ENCODE results near the gene ZNF485.
"Not testable (repeated sequence)": the region's sequence is repeated elsewhere in the genome, so short reads cannot be mapped to it uniquely, and the experiment has no call there.

The ZNF485 gene

DNA sequence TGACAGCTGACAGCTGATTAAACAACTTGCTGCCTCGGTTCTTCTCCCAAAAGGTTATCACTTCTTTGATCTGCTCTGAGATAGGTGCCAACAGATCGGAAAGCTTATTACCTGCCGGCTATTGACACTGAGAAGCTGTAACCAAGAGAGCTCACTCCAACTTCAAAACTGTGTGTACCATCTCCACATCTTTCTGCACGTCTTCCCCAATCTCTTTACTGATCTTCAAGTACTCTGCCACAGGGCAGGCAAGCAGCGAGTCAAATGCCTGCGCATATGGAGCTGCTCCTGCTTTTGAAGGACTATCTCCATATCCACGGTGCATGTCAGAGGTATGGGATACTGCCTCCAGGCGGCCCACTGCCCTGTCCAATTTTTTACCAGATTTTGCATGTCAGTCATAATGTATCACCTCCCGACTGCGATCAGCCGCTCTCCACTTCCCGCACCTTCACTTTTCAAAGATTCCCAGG, 352 bp upstream of the ZNF485 start:
- no peak for DNase-seq (ENCODE audit: low read depth in 2 of 2)

DNA sequence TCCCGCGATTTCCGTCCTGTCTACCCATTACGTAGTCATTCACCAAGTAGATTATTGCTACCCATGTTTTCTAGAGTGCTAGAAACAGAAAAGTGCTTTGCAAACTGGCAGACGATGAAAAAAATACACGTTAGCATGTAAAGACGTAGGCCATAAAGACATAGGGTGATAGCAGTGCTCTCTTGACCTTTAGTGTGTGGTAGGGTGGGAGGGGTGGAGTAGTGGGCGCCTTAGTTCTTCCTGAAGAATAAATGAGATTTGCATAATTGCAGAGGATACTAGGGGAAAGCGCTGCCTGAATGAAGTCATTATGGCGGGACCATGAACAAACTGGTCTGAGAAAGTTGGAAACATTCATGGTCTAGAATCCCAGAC, 948 bp downstream of the ZNF485 start:
- DNase-seq (ENCODE audit: low read depth in 2 of 2), result no peak

DNA sequence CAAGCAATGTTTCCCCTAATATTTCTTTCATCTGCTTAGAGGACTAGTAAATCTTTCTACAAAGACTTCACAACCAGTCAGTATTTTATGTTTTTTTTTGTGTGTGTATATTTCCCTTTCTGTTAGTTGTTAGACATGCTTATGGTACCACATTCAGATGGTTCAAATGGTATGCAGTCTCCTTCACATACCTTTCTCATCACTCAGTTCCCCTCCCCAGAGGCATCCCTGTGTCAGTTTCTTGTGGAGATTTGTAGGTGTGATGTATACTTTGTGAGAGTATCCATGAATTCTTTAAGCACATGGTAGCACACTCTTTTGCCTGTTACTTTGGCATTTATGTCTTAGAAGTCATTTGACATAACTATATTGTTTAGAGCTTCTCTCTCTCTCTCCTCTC, 4.4 kb downstream of the ZNF485 start:
- DNase-seq (ENCODE audit: low read depth in 2 of 2), result no peak

DNA sequence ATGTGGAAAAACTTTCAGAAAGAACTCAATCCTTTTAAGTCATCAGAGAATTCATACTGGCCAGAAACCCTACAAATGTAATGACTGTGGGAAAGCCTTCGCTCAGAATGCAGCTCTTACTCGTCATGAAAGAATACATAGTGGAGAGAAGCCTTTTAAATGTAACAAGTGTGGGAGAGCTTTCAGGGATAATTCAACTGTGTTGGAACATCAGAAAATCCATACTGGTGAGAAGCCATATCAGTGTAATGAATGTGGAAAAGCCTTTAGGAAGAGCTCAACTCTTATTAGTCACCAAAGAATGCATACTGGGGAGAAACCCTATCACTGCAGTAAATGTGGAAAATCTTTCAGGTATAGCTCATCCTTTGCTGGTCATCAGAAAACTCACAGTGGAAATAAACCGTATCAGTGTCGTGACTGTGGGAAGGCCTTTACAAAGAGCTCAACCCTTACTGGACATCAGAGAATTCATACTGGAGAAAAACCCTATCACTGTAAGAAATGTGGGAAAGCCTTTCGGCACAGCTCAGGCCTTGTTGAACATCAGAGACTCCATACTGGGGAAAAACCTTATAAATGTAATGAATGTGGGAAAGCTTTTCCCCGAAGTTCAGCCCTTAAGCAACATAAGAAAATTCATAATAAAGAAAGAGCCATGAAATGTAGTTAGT, 10.6 kb downstream of the ZNF485 start:
- DNase-seq (ENCODE audit: low read depth in 2 of 2), result no peak

DNA sequence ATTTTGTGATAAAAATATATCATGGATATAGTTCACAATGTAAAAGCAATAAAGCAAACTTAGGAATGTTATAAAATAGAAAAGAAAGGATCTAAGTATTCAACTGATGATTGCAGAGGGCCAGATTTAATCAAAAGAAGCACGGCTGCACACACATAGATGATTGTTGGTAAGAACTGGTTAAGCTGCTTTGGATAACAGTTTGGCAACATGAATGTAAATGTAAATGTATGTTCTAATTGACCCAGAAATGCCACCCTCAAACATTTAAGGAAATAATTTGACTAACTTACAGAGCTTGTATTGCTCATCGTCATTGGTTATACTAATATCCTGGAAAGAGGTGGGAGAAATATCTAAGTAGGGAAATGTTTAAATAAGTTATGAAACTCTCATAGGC, 13.1 kb downstream of the ZNF485 start:
- DNase-seq (ENCODE audit: low read depth in 2 of 2), result no peak

DNA sequence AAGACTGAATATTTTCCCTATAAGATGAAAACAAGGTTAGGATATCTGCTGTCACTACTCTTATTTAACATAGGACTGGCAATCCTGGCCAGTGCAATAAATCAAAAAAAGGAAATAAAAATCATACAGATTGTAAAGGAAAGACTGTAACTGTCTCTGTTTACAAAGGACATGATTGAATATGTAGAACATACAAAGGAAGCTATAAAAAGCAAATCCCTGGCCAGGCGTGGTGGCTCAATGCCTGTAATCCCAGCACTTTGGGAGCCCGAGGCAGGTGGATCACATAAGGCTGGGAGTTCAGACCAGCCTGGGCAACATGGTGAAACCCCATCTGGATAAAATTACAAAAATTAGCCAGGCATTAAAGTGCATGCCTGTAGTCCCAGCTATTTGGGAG, 15.8 kb downstream of the ZNF485 start:
- no peak for DNase-seq (ENCODE audit: low read depth in 2 of 2)

DNA sequence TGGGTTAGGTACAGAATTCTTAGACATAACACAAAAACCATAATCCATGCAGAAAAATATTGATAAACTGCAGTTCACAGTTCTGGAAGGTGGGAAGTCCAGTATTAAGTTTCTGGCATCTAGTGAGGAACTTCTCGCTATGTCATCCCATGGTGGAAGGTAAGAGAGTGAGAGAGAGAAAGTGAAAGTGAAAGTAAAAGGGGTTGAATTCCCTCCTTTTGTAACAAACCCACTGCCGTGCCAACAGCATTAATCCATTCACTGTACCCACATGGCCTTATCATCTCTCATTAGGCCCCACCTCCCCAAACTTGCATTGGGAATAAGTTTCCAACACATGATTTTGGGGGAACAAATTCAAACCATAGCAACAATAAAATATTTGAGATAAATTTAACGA, 17.1 kb downstream of the ZNF485 start:
- DNase-seq (ENCODE audit: low read depth in 2 of 2), result no peak

DNA sequence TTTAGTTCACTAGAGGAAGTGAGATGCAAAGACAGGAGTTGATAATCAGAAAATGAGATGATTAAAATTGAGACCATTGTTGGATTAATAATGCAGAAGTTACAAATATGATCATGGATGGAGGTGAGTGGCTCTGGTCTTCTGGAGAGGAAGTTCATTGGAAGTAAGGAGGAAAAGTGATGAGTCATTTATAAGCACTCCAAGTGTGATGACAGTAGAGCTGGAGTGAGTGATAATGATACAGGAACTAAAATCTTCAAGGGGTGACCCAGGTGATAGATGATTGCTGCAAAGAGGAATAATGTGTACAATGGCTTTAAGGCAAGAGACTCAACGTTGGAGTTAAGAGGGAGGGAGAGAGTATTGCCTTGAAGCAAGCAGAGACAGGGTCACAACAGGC, 21.7 kb downstream of the ZNF485 start:
- DNase-seq (ENCODE audit: low read depth in 2 of 2), result no peak

DNA sequence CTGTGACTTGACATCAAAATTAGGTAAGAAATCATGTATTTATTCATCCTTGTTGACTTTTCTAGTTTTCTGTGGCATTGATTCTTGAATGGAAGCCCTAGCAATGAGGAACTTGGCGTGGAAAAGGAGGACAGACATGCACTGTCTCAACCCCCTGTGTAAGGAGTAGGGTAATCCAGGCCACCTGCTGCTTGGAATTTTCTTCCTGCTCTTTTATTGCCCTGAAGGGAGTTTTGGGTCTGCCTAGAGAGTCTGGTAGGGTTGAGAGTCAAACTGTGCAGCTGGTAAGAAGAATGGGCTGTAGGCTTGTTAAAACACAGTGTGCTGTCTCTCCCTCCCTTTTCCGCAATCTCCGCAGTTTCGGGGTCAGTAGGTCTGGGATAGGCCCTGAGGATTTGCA, 22.7 kb downstream of the ZNF485 start:
- no peak for DNase-seq (ENCODE audit: low read depth in 2 of 2)

DNA sequence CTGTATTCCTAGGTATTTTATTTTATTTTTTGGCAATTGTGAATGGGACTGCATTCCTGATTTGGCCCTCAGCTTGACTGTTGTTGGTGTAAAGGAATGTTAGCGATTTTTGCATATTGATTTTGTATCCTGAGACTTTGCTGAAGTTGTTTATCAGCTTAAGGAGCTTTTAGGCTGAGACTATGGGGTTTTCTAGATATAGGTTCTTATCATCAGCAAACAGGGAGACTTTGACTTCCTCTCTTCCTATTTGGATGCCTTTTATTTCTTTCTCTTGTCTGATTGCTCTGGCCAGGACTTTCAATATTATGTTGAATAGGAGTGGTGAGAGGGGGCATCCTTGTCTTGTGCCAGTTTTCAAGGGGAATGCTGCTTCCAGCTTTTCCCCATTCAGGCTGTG, 29.6 kb downstream of the ZNF485 start:
- DNase-seq (ENCODE audit: low read depth in 2 of 2), result not testable (repeated sequence)

DNA sequence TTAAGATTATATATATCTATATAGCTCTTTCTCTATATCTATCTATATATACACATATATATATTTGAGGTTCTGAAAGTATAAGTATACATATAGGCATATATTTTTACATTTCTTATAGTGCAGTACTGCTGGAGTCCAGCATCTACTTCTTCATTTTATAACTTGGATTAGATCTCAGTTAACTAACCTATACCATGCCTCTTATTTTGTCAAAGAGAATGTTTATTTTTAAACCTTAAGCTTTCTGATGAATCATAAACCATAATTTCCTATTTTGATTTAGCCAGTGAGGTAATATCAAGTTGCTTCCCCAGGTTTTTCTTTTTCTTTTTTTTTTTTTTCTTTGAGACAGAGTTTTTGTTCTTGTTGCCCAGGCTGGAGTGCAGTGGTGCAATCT, 34.4 kb downstream of the ZNF485 start:
- DNase-seq (ENCODE audit: low read depth in 2 of 2), result no peak

DNA sequence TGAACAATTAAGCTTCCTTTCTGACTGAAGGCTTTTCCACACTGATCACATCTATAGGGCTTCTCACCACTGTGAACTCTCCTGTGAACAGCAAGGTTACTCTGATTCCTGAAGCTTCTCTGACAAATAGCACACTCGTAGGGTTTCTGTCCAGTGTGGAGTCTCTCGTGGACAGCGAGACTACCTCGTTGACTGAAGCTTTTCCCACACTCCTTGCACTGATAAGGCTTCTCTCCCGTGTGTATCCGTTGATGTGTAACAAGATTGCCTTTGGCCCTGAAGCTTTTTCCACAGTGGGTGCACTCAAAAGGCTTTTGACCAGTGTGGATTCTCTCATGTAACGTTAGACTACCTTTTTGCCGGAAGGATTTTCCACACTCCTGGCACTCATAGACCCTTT, 38.0 kb downstream of the ZNF485 start:
- no peak for DNase-seq (ENCODE audit: low read depth in 2 of 2)

DNA sequence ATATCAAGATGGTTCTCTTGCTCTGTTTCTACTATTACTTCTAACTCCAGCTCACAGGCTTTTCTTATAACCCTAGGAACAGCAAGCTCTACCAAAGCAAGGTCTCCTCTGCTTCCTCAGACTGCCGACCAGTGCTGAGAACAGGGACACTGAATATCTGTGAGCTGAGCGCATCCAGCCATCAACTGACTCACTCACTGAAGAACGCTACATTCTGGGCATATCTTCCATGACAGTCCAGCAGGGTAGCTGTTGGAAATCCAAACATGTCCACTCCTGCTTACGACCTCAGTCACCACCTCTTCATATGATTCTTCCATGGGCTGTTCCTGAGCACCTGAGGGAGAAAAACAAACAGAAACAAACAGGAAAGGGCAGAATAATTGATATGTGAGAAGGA, 39.6 kb downstream of the ZNF485 start:
- DNase-seq (ENCODE audit: low read depth in 2 of 2), result no peak

DNA sequence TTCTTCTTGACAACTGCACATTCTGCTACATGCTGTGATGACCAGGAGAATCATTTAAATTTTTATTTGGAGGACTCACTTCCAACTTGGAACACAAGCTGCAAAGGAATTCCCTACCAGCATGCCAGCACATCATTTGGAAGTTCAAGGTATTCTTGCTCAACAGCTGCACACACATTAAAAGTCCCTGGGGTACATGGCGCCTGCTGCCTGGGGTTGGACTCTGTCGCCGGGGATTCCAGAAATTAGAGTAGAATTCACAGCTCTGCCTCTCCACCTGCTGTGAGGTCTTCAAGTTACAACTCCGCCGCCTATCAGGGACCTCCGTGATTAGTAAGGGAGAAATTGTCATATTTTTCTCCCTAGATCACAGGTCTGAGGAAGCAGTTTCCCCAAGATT, 41.3 kb downstream of the ZNF485 start:
- no peak for DNase-seq (ENCODE audit: low read depth in 2 of 2)

DNA sequence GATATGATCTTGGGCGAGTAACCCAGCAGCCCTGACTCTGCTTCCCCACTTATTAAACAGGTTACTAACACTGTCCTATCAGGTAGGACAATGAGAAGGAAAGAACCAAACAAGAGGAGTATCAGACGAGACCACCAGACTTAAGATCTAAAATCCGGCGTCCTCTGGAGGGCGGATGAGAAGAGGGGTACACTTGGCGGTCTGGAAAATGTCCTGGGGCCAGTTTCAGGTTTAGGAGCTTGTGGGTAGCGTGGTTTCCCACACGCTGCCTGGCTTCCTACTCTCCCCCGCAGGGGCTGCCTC, 41.8 kb downstream of the ZNF485 start:
- no peak for DNase-seq (ENCODE audit: low read depth in 2 of 2)

DNA sequence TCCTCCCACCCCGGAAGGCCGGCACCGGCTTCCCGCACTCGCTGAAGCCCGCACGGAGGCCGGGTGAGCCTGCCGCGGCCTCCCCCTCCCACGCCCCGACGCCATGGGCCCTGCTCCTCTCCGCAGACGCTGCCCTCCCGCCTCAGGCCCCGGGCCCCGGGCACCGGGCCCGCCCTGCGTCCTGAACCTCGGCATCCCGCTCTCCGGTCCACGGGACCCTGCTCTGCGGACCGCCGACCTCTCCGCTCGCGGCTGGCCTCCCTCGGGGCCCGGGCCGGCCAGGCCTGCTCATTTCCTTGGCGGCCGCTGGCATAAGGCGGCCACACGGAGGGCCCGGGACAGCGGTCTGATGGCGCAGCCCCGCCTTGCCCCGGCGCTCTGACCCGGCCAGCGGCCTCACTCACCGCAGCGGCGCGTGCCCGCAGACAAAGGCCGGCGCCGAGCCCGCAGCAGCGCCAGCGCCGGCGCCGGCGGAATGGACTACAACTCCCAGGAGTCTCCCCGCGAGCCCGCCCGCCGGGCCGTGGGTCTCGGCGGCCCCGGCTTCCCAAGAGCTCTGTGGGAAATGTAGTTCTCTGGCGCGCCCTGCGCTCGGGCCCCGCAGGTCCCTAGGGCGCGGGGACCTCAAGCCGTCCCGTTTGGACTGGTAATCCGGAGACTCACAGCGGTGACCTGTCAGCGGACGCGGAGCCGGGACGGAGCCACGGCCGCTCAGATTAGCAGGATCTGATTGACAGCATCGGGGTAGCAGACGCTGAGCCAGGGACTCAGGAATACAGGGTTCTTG, 42.4 kb downstream of the ZNF485 start, which contains the start of gene ZNF32:
TSS of gene ZNF32 (minus strand) at position 484 of the 787 bp plus-strand sequence. CDS start 2,748 bp downstream, outside the sequence.
- DNase-seq (ENCODE audit: low read depth in 2 of 2), result peak; percentile 74 to 78

DNA sequence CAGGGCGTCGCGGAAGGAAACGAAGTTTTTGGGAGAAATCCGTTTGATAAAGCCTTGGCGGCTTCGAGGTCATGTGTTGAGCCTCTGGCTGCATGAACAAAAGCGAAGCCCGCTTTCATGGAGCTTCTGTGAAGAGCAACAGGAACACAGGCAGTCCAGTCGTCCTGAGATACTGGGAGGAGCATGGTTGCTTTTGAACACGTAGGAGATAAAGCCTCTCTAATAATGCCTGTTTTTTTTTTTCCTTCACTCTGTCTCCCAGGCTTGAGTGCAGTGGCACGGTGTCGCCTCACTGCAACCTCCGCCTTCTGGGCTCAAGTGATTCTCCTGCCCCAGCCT, 42.9 kb downstream of the ZNF485 start:
- DNase-seq (ENCODE audit: low read depth in 2 of 2), result no peak

DNA sequence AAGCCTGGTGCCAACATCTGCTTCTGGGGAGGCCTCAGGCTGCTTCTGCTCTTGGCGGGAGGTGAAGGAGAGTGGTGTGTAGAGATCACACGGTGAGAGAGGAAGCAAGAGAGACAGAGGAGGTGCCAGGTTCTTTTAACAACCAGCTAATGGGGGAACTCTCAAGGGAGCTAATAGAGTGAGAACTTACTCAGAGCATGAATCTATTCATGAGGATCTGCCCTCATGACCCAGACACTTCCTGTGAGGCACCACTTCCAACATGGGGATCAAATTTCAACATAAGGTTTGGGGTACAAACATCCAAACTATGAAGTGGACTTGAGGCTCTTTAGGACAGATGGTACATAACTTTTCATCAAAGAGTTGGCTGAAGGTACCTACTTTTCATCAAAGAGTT, 47.5 kb downstream of the ZNF485 start:
- DNase-seq (ENCODE audit: low read depth in 2 of 2), result no peak

DNA sequence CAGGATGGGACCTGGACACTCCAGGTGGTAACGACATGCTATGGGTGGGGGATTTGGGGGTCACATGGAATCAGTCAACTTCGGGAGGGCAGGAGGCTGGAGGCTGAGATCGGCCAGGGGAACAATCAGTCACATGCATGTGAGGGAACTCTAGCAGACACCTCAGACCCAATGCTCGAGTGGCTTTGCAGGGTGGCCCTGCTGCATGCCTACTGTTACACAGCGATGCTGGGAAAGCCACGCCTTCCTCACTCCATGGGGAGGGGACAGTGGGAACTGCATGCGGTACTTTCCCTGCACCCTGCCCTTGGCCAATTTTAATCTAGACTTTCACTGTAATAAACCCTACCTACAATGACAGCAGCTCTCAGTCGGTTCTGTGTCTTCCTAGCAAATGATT, 49.1 kb downstream of the ZNF485 start:
- DNase-seq (ENCODE audit: low read depth in 2 of 2), result no peak

DNA sequence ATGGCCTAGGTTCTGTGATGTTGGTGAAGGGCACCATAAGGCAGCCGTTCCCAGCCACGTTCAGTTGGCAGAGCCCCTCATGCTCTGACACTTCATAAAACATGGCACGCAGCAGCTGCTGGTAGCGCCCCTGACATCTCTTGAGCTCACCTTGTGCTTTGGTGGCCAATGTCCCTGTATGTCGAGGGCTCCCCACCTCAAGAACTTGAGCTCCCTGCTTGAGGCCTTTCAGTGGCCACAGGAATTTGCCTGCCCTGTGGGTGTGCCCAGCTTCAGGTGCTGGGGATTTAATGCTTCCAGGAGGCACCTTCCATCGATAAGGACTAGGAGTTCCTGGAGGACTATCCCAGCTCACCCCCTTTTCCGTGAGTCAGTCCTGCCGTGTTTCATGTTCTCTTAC, 52.0 kb downstream of the ZNF485 start:
- no peak for DNase-seq (ENCODE audit: low read depth in 2 of 2)

DNA sequence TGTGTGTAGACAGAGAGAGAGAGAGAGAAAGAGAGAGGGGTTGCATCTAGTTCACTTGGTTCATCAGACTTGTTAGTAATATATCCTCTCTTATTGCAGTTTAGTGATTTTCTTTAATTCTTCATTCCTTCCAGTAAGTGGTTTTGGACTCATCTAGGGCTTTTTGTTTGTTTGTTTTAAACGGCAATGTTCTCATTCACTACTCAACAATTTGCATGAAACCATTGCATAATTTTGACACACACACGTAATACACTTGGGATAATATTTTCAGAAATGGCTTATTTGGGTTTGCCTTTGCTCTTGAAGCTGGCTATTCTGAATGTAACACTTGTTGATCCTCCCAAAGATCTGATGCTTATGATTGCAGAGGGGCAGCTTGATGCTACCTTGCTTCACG, 58.8 kb downstream of the ZNF485 start:
- no peak for DNase-seq (ENCODE audit: low read depth in 2 of 2)

DNA sequence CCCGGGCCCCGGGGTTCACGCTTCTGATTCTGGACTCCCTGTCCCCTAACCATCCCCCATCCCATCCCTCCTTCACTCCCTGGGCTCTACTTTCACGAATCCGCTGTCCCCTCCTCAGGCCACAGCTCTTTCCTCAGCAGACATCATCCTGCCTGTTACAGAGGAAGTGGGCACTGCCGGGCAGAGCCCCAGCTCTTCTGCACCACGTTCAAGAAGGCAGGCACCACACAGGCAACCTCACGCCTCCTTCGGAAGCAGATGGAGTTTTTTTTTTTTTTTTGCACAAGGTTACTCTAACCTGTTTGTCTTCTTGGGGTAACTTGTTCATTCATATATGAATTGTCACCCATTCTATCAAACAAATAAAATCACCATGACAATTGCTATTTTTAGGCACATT, 60.3 kb downstream of the ZNF485 start:
- DNase-seq (ENCODE audit: low read depth in 2 of 2), result no peak

DNA sequence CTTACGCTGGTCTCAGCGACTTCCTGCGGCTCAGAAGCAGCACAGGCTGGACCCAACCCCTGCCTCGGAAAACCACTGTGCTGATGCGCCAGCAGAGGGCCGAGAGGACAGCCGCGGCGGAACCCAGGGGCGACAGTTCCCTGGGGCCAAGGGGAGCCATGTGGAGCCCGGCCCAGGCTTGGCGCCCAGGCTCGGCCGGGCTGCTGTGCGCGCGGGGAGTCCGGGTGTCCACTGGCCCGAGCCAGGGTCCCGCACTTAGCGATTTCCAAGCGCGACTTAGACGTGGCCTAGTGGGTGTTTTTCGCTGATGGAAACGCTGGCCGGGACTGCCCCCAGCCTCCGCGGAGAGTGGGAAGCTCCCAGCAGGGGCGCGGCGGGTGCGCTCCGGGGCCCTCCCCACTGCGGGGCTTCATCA, 61.1 kb downstream of the ZNF485 start:
- no peak for DNase-seq (ENCODE audit: low read depth in 2 of 2)

All from stimulated activated CD4-positive, alpha-beta T cell treated with anti-CD3 and anti-CD28 coated beads, Interleukin-1b, Interleukin-23, amount 100 ng/mL, for 4 hours (primary cell).